IMR-90 (cell line): ENCODE results near the gene WIPF1. TPM values are rescaled to one million over a fixed set of nuclear protein-coding genes. Genes with fewer than 3 reads are reported as not detected.

ENCODE experiments used
- microRNA-seq, 2 experiments: library from miRNA; stranded (forward) in 1 of 2; unstranded in 1 of 2; fragments of 10-50 nt in 1 of 2; fragments of <30 nt in 1 of 2; gene quantifications in 1 of 2; microRNA quantifications in 1 of 2; one replicate each; pipeline versions ENCODE3 to v1.1.0; 2013 to 2020; ENCODE audit not compliant: insufficient read depth in 1 of 2, insufficient read length in 1 of 2, unreplicated experiment in 1 of 2
- polyA plus RNA-seq, 3 experiments: library from polyadenylated mRNA; depleted of rRNA; stranded (reverse); fragments of >200 nt; gene quantifications; 2 replicates each; pipeline ENCODE4 v1.2.3, GENCODE V29; 2012; ENCODE audit warnings: low replicate concordance in 1 of 3
- small RNA-seq, 5 experiments: library from RNA; depleted of rRNA; stranded (forward); fragments of <200 nt; gene quantifications; one replicate each; pipeline ENCODE3, GENCODE V24; 2012
- total RNA-seq: library from RNA; depleted of rRNA; stranded (reverse); fragments of >200 nt; gene quantifications from 2 replicates; pipeline ENCODE4 v1.2.3, GENCODE V29; 2012; rRNA removed

WIPF1 gene
- total and polyA plus RNA-seq, 2 of the 4 experiments (the other 2 are of a cell fraction): 2.7 to 13.5 TPM

Small RNAs within 50 kb of the gene (microRNA-seq; reads per million reads assigned to microRNA genes)
- not detected for gene RNU6-5P (ENCODE audit: insufficient read depth, insufficient read length)

Small RNAs within 50 kb of the gene (small RNA-seq; reads per million reads assigned to genes)
- gene RNU6-5P: 0 to 4.2 (median 0) reads per million in 5 experiments

Other genes starting within 250 kb of the WIPF1 start
- 9.9 and 18.6 TPM in 2 replicates for gene SCRN3, start 202.1 kb downstream of the WIPF1 start, total RNA-seq
- gene SCRN3, start 202.1 kb downstream of the WIPF1 start, polyA plus RNA-seq (2012; rRNA removed): 8.0 and 11.4 TPM in 2 replicates
- 3.4 and 4.4 TPM in 2 replicates for gene GPR155, start 110.8 kb downstream of the WIPF1 start, total RNA-seq
- gene GPR155, start 110.8 kb downstream of the WIPF1 start, polyA plus RNA-seq (2012; rRNA removed): 2.3 and 2.6 TPM in 2 replicates
- 0.56 and 0.90 TPM in 2 replicates for gene CHRNA1, start 166.7 kb upstream of the WIPF1 start, total RNA-seq
- gene CHRNA1, start 166.7 kb upstream of the WIPF1 start, polyA plus RNA-seq (2012; rRNA removed): 0.75 and 1.2 TPM in 2 replicates